Measurements from ENCODE around the gene KLHL29.

- TF ChIP-seq CTCF (IDR thresholded peaks at IDR 0.05) (no peak), EZH2 (IDR thresholded peaks at IDR 0.05; ENCODE audit: borderline replicate concordance, insufficient read depth, low read depth, low read length, poor library complexity, severe bottlenecking) (no peak)
Measured at GRCh38 chr2:23388294-23388693, 3.3 kb downstream of the KLHL29 start.

All from B cell (primary cell).